MM.1S (cell line): Measurements from ENCODE around the gene AUP1.

Experiments
- CTCF ChIP-seq: fragments of 300-600 bp; sonication (generic); IDR thresholded peaks from 2 replicates; pipeline ENCODE4 v1.5.1; 2016; ENCODE audit warnings: antibody characterized with exemption, low read length, mixed read lengths
- EZH2 ChIP-seq: fragments of 300-600 bp; sonication (generic); optimal IDR thresholded peaks from 2 replicates; pipeline ENCODE3; 2017; ENCODE audit warnings: low read depth, mild to moderate bottlenecking, antibody characterized with exemption, low read length, mixed read lengths

- no peak for TF ChIP-seq CTCF
- no peak for TF ChIP-seq EZH2
These were observed 23.7 kb upstream of the AUP1 start for GRCh38 chr2:74552914-74553811.
